ENCODE measurements around the gene ARHGAP6.

ARHGAP6 gene

DNA sequence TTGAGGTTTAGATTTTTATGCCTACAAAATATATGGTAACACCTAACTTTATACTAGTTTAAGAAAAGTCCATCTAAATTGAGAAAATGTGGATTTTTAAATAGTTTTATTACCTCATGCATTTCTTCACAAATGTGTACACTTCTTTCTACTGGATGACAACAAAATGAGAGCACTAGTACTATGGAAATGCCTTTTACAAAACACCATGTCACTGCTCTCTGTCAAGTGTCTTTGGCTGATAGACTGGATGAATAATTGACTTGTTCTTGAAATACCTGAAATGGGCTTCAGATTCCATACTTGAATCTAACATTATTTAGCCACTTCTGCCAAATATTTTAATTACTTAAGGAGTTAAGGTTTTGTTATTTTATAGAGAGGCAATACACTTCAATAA, 323.0 kb downstream of the ARHGAP6 start:
- no peak for DNase-seq

DNA sequence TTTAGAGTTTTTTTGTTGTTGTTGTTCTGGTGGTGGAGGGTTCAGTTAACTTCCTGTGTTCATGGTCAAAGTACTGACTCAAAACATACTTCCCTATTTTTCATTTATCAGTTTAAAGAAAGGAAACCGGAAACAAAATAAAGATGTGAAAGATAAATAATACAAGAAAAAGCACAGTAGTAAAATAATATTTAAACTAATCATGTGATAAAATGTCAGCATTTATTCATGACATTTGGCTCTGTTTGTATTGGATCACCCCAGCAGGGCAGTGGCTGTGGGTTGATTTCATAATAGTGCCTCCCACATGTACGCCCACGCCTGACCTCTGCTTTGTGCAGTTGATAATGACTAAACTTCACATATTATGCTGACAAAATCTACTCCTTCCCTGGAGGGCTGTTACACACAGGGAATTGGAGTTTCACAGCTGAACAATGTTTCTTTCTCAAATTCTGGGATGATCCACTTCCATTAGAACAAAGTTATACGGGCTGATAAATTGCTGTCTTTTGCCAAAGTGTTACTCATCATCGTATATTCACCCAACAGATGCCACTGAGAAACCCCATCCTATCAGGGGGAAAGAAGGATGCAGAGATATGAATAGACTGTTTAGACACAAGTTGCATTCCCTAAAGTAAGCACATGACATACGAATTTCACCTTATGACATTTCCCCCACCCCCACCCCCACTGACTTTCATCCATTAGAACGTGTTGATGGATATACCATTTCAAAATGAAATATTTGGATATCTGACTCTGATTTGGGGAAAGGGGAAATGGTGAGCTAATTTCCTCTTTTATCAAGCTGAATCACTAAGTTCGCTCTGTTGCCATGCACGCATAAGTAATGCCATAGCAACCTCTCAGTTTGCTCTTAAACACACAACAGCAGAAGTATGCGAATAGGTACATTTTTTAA, 324.2 kb downstream of the ARHGAP6 start:
- no peak for DNase-seq

DNA sequence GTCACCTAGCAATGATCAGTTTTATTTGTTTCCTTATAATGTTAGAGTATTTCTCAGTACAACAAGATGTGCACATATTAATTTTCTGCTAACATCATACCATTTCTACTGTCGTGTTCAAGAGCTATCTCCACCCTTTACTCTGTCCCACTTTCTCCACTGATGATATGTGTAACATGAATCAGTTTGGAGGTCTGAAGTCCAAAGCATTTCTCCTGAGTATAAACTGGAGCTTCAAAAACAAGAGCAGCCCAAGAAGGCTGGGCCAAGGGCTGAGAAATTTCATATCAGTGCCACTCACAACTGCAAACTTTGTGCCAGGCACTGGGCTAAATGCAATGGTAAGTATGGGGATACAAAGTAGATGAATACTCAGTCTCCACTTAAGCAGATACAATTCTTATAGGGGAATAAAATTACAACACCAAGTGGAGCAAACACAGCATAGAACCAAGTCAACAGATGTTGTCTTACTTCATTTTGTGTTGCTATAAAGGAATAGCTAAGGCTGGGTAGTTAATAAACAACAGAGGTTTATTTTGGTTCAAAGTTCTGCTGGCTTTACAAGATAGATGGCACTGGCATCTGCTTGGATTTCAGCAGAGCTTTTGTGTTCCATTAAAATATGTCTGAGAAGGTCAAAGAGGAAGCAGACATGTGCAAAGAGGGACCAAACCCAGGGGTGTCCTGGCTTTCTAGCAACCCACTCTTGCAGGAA, 328.3 kb downstream of the ARHGAP6 start:
- DNase-seq: no peak

DNA sequence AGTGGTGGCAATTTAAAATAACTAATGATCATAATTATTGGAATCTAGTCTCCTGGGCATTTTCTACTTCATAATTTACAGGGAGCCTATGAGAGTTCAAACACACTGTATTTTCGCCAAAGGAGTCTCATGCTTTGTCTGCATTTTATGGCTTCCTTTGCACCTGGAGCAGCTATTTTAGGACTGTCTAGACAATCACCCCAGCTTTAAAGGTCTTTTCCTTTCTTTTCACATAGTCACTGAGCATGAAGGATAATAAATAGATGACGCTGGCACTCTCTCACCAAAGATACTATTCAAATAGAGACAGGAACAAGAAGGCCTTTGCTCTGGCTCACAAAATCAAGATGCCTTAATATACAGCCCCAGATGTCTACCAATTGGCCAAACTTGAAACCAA, 329.5 kb downstream of the ARHGAP6 start:
- no peak for DNase-seq

DNA sequence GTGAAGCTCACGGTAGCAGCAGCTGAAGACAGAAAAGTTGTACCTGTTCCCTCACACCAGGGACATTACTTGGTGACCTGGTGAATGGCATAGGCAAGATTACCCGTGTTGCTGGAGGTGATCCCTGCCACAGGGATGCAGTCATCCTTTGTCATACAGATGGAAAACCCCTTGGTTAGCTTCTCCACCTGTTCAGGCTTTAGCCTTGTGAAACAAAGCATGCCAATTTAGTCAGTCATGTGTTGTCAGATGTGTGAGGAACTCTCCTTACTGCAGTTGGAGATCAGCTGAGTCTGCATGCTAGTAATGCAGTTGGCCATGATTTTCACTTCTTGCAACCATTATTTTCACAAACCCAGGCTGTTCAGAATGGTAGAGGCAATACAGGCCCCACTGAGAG, 331.6 kb downstream of the ARHGAP6 start:
- no peak for DNase-seq

DNA sequence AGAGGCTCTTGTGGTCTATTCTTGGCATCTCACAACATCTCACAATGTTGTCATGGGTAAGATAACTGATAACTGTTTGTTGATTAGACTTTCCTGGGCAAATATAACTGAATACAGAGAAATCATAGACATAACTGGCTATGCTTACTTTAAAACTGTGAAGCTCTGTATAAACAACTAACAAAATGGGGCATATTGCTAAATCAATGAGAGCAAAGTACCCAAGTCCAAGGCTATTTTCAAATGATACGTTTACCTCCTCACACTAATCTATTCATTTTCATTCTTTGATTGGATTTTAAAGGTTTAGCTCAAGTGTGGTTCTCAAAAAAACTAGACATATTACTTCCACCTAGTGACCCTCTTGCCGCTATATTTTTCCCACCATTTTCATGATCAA, 333.9 kb downstream of the ARHGAP6 start:
- no peak for DNase-seq

DNA sequence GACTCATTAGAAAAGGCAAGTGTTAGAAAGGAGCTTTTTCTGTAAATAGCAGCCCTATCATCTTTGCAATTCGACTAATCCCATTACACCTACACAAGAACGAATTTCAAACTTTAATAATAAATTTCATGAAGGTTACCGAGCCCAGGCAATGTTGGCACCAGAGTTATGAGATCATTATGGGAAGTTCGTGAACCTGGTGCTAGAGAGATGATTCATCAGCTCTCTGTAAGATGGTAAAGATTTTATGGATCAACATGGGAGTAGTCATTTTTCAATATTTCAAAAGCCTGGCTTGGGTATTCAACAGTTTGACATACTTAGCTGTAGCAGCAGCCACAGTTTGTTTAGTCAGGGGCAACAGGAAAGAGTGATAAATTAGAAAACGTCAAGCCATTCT, 336.7 kb downstream of the ARHGAP6 start:
- DNase-seq: no peak

DNA sequence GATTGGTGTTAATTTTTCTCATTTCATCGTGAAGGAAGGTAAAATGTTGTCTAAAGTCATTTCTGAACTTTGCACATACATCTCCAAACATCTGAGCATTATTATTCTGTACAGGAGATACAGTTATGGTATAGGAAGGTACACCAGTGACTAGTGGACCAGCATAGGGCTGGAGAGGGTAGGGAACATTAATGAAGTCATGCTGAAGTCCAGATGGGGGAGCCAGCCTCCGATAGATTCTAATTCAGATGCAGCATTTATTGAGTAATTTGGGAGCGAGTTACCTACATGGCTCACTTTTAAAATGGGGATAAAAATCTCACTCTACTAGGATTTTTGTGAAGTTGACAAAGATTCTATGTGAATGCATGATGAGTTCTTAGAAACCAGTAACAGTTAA, 337.6 kb downstream of the ARHGAP6 start:
- no peak for DNase-seq

DNA sequence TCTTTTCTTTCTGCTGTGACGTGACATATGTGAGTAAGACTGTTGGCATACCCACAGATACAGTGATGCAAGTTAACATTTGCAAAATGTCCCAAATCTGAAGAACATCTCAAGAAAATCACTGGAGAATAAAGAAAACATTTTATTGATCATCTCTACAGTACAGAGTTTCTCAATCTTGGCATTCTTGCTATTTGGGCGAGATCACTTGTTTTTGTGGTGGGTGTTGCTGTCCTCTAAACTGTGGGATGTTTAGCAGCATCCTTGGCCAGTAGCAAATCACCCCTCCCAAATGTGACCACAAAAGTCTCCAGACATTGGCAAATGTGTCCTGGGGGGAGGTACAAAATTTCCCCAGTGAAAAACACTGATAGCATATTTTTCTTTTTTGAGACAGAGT, 343.7 kb downstream of the ARHGAP6 start:
- no peak for DNase-seq

DNA sequence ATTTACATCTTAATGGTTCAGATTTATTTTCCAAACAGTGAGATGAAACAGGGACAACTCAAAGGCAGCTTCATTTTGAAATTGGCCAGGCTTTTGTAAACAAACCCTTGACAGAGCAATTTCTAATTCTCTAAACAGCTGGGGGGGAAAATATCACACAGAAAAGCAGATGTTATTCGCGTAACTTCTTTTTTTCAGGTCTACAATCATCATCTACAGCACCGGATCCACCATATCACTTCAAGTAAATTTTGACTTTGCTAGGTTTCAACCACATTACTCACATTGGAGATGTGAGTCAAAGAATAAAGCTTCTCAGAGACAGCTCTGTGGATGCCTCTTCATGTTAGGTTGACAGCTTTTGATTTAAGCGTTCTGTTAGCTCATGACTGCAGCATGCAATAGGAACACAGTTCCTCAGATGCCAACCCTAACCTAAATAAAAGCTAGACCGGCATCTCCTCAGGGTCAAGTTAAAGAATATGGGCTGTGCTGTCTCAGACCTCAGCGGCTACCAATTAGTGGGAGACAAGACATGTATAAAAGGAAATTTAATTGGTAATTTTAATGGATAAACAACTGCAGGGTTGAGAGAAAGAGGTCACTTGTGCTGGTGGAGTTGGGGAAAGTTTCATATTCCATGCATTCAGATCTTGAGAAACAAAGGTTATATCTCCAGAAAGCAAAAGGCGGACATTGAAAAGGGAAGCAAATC, 345.8 kb downstream of the ARHGAP6 start:
- no peak for DNase-seq

DNA sequence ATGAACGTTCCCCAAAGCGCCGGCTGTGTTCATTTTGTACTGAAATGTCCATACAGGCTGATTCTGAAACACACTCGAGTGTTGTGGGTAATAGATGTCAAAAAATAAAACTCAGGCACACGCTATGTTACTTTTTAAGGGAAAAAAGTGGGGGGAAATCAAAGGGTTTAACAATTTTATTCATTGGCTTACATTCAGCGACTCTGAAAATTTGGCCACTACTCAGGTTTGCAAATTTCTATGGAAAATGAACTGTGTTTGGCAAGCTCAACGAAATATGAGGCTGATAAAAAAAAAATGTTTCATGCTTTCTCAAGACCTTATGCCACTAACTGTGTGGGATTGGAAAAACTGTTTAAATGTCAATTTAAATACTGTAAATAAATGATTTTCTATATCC, 354.0 kb downstream of the ARHGAP6 start:
- DNase-seq: no peak

DNA sequence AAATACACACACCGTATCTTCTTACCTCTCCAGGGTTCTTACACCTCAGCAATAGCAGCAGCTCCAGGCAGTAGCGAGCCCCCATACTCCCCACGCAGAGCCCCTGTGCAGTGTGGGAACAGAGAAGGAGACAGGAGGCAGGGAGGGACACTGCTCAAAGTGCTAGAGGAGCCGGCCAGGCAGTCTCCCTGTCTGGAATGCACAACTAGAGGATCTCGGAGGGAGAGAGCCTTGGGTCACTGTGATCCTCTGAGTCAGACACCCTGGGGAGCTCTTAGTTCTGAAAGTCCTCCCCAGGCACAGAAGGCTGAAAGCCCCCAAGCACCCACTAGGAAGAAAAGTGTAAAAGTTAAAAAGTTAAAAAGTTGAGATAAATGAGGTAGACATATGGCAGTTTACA, 356.5 kb downstream of the ARHGAP6 start:
- DNase-seq: no peak

DNA sequence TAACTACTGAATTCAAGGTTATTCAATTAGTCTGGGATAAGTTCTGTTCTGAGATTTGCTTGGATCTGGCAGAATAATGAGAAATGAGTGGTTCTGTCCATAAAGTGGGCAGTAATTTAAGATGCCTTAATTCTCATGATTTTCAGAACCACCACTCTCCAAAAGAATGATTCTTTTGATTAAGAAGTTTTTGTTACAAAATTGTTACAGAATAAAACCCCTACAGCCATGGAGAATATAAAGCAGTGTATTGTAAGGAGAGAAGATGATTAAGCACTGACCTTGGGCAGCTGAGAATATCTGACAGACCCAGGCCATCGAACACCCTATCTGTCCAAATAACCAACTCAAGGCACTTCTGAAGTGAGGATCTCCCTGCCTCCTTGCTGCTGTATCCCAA, 360.1 kb downstream of the ARHGAP6 start:
- no peak for DNase-seq

DNA sequence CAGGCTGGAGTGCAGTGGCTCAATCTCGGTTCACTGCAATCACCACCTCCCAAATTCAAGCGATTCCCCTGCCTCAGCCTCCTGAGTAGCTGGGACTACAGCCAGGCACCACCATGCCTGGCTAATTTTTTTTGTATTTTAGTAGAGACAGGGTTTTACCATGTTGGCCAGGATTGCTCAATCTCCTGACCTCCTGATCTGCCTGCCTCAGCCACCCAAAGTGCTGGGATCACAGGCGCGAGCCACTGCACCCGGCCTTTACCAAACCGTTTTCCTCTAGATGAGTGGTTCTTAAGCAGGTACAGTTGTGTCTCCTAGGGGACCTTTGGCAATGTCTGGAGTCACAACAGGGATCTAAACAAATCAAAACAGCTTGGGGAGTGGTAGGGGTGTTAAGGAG, 360.9 kb downstream of the ARHGAP6 start:
- DNase-seq: no peak

DNA sequence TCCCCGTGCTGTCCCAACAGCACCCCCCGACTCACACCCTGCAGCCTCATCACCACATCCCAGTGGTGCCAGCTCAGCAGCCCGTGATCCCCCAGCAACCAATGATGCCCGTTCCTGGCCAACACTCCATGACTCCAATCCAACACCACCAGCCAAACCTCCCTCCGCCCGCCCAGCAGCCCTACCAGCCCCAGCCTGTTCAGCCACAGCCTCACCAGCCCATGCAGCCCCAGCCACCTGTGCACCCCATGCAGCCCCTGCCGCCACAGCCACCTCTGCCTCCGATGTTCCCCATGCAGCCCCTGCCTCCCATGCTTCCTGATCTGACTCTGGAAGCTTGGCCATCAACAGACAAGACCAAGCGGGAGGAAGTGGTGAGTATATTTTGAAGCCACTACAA, 367.1 kb downstream of the ARHGAP6 start:
- DNase-seq: no peak

DNA sequence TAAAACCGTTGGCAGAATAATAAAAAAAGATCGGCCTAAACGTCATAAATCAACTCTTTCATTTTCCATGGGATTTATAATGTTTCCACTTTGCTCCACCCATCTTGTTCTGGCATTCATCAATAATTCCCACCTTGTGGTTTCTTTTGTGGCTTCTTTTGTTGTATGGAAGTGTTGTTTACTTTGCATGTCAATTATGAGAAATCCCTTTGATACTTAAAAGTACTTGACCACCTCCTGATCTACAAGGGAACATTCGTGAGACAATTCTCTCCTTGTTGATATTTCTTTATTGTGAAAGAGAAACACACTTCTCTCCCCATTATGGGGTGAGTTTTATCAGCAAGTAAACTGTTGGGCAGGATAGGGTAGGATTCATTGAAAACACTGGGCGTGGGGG, 369.7 kb downstream of the ARHGAP6 start:
- no peak for DNase-seq

DNA sequence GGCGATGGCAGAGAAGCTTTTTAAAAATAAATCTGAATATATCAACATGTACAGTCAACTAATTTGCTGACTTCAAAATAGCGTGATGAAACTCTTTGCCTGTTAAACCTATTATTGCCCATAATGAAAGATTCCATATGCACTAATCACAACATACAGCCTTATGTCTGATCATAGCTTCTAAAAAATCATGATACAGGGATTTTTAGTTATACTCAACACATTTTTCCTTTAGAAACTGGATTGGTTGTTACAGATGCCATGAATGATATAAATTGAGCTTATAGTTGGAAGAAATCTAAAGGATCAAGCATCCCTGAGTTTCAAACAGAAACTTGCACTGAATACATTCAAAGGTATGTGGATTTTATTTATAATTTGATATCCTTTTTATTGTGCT, 372.6 kb downstream of the ARHGAP6 start, which contains the start of gene AMELX:
TSS of gene AMELX (plus strand) at position 301 of the 400 bp plus-strand sequence. CDS start 1,376 bp downstream, outside the sequence.
- DNase-seq: no peak

DNA sequence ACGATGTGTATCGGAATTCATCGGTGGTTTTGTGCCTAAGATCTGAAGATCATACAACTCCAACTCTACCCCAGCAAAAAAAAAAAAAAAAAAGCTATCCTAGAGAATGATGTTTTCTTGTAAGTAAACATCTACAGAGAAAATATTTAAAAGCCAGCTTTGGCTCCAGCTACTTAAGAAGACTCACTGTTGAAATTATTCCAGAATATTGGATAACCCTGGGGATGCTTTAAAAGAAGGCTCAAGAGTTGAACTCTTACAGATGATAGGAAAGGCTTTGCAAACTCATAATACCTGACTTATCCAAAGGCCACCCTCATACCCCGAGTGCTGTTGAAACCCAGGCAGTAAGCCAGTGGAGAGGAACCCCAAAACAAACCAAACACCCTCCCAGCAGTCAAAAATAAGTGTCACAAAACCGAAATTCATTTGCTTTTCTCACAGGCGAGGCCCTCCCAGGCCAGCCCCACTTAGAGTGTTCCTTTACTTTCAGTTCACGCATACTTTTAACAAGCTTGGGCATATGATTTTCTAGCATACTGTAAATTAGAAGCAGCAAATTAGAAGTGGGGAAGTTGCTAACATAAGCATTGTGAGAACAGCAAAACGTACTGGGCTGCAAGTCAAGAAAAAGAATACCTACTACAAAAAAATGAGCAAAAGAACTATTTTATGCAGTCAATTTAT, 375.2 kb downstream of the ARHGAP6 start:
- DNase-seq: no peak

DNA sequence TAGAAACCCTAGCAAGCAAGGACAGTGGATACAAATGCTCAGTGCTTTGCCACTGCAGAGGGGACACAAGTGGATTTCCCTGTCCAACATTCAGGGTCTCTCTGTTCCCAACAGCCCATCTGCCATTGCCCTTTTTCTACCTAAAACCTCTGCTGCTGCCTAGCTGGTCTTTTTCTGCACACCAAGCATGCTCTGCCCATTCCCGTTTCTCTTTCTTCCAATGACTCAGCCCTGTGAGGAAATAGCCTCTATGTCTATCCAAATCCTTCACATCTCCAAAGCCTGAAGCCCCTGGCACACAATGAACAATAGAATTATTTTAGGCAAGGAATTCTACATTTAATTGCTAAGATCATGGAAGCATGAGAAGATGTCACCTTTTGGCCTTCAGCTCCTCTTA, 378.2 kb downstream of the ARHGAP6 start:
- no peak for DNase-seq

DNA sequence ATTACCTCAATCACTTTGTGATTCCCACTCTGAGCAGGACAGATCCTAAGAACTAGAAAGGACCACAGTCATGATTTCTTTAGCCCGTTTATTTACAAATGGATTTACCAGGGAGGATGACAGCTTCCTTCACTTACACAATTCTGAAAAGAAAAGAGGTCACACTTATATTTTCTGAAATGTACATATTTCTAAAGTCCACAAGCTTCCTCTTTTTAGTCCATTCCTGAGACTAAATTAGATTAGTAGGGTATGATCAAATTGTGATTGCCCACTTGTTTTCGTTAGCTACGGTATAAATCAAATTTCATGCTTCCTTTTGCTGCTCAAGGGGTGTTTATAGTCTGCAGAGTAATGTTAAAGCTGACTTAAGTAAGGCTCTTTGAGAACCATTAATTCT, 380.1 kb downstream of the ARHGAP6 start:
- DNase-seq: no peak

DNA sequence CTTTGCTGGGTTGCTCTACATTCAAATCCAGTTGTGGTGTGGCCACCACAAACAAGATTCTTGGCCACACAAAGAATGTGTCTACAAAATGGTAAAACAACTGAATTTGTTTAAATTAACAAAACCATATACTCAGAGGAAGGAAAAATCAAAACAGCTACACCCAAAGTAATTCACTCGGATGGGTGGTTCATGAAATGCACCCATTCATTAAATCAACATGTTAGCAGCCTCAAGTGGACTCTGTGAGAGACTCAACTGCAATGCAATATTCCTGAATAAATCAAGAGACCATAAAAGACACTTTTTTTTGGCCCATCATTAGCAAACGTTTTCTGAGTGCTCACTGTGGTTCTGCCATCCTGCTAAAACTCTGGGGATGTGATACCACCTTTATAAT, 383.7 kb downstream of the ARHGAP6 start:
- no peak for DNase-seq

DNA sequence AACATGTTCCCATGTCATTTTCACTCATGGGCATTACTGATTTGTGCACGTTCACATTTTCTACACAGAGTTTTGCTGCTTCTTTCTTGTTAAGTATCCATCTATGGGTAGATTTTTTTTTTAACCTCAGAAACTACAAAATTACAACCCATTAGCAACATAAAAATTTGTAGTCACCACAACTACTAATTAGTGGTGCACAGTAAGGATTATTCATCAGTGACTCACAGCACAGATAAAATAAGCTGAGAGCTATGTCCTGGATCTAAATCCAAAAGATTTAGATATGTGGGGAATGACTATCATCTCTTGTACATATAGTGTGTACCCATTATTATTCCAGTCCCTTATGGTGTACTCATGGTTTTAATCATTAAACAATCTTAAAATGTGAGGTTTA, 392.2 kb downstream of the ARHGAP6 start:
- DNase-seq: no peak

DNA sequence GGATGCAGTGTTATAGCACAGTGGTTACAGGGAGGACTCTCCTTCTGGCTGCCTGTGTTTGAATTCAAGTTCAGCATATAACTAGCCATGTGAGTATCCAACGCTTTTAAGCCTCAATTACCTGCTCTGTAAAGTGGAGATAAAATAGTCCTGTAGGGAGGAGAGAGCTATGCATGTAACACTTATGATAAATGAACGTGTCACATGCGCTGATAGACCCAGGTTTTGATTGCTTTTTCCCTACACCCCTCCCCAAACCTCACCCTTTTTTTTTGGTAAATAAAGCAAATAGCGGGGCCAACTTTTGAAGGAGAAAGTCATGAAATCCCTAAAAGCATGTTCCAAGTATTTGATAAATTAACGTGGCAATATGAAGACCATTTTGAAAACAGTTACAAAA, 392.9 kb downstream of the ARHGAP6 start:
- no peak for DNase-seq
